Mammary epithelial cell (primary cell): ENCODE data around the gene LPP.

Experiments
- EZH2 ChIP-seq: IDR thresholded peaks from 2 replicates; pipeline ENCODE4 v1.6.1; 2012; ENCODE audit warnings: low read length, inconsistent platforms, borderline replicate concordance
- TF ChIP-seq, protein P1 (sequence below), 2 donors: IDR thresholded peaks in 1 of 2; conservative IDR thresholded peaks in 1 of 2; 2 replicates each; pipeline ENCODE4 v1.5.1; 2011 to 2012; ENCODE audit warnings: inconsistent platforms in 2 of 2, low read length in 2 of 2, mild to moderate bottlenecking in 2 of 2, control low read depth in 1 of 2, low read depth in 1 of 2; ENCODE audit not compliant: insufficient read depth in 1 of 2; ENCODE audit errors: extremely low read depth in 1 of 2

DNA sequence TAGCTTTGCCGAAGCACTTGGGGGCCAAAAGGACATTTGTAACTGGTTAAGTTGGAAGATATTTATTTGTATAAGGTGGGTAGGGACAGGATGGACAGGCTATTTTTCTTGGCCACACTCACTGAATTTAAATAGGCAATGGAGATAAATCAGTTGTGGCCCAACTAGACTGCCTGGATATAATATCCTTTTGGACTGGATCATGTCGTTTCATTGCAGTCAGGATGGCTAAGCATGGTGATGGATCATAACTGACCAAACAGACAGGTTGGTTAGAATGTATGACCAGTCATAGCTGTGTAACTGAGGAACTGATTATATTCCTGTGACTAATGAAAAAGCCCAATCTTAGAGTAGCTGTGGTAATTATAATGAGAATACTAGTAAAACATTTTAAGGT is 284.0 kb downstream of the LPP start:
- TF ChIP-seq, protein P1, sequence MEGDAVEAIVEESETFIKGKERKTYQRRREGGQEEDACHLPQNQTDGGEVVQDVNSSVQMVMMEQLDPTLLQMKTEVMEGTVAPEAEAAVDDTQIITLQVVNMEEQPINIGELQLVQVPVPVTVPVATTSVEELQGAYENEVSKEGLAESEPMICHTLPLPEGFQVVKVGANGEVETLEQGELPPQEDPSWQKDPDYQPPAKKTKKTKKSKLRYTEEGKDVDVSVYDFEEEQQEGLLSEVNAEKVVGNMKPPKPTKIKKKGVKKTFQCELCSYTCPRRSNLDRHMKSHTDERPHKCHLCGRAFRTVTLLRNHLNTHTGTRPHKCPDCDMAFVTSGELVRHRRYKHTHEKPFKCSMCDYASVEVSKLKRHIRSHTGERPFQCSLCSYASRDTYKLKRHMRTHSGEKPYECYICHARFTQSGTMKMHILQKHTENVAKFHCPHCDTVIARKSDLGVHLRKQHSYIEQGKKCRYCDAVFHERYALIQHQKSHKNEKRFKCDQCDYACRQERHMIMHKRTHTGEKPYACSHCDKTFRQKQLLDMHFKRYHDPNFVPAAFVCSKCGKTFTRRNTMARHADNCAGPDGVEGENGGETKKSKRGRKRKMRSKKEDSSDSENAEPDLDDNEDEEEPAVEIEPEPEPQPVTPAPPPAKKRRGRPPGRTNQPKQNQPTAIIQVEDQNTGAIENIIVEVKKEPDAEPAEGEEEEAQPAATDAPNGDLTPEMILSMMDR (conservative IDR thresholded peaks at IDR 0.05 in 1 of 2, IDR thresholded peaks at IDR 0.05 in 1 of 2; ENCODE audit: extremely low read depth in 1 of 2, insufficient read depth in 1 of 2, low read depth in 1 of 2, low read length in 2 of 2), result no peak
- no peak for TF ChIP-seq EZH2
